ENCODE data around the gene SPATA32. TPM values are rescaled to one million over a fixed set of nuclear protein-coding genes. Genes with fewer than 3 reads are reported as not detected.

SPATA32 gene
- total RNA-seq, 4 donors from 2014 or later, result not detected

DNA sequence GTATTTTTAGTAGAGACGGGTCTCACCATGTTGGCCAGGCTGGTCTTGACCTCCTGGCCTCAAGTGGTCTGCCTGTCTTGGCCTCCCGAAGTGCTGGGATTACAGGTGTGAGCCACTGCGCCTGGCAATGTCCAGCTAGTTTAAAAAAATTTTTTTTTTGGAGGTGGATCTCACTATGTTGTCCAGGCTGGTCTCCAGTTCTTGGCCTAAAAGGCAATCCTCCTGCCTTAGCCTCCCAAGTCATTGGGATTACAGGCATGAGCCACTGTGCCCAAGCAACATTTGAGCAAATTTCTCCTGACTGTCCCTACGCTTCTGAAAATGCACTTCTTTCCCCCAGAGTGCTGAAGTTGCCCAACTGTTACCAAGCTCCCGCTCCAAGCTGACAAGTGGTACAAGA is 46.9 kb upstream of the SPATA32 start:
- Histone ChIP-seq H3K27ac (peak overlapping the region; percentile 85 to 86), H3K9me3 (no peaks in the 10 kb centered on the region), H3K27me3 (no peaks in the 10 kb centered on the region), H3K36me3 (no peaks in the 10 kb centered on the region), H3K4me1 (peaks cover 20 to 21% of the 10 kb centered on the region in 2 donors), H3K4me3 (no peak overlapping the region)
- DNase-seq, result no peak
- no peak for TF ChIP-seq POLR2A (IDR thresholded peaks at IDR 0.05)
- no peak for TF ChIP-seq CTCF (IDR thresholded peaks at IDR 0.05)
- intact Hi-C loops (cut with DNase I; ENCODE audit: low total_unique reads), result no loop called here

DNA sequence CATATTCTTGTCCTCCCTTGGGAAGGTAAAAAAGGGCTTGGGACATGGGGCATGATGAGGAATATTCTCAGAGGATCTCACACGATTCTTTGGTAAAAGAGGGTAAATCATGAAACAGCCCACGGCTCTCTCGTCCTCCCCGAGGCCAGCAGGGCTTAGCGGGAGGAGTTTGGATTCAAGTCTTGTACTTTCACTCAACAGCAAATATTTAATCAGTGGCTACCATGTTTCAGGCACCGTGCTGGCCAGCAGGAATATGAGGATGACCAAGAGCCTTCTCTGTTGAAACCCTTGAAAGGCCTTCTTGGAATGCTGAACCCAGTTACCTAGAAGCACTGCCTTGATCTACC is 46.1 kb upstream of the SPATA32 start:
- peak overlapping the region; percentile 85 to 86 for H3K27ac ChIP-seq
- H3K9me3 ChIP-seq, result no peaks in the 10 kb centered on the region
- TF ChIP-seq CTCF (IDR thresholded peaks at IDR 0.05) (no peak), POLR2A (IDR thresholded peaks at IDR 0.05) (no peak)
- DNase-seq, result no peak
- peaks cover 20 to 21% of the 10 kb centered on the region in 2 donors for H3K4me1 ChIP-seq
- intact Hi-C loops (cut with DNase I; ENCODE audit: low total_unique reads), result no loop called here
- H3K4me3 ChIP-seq, result no peak overlapping the region
- H3K27me3 ChIP-seq, result no peaks in the 10 kb centered on the region
- no peaks in the 10 kb centered on the region for H3K36me3 ChIP-seq

GRCh38 chr17:45307290-45308015 is 45.6 kb upstream of the SPATA32 start:
- TF ChIP-seq CTCF (IDR thresholded peaks at IDR 0.05) (no peak), POLR2A (IDR thresholded peaks at IDR 0.05) (peak in 1 of 2 donors; percentile 24)
- peak; percentile 49 to 71 for DNase-seq
- intact Hi-C loops (cut with DNase I; ENCODE audit: low total_unique reads), result no loop called here
- Histone ChIP-seq H3K4me3 (no peak overlapping the region), H3K36me3 (no peaks in the 10 kb centered on the region), H3K27ac (peak overlapping the region; percentile 85 to 86), H3K27me3 (no peaks in the 10 kb centered on the region), H3K4me1 (peaks cover 20 to 22% of the 10 kb centered on the region in 2 donors), H3K9me3 (no peaks in the 10 kb centered on the region)

- TF ChIP-seq CTCF (IDR thresholded peaks at IDR 0.05) (no peak), POLR2A (IDR thresholded peaks at IDR 0.05) (no peak)
- no peaks in the 10 kb centered on the region for H3K9me3 ChIP-seq
- intact Hi-C loops (cut with DNase I; ENCODE audit: low total_unique reads), result no loop called here
- no peaks in the 10 kb centered on the region for H3K27me3 ChIP-seq
- no peaks in the 10 kb centered on the region for H3K36me3 ChIP-seq
- peak overlapping the region; percentile 85 to 86 for H3K27ac ChIP-seq
- no peak for DNase-seq
- H3K4me1 ChIP-seq, result peaks cover 16 to 22% of the 10 kb centered on the region in 2 donors
- no peak overlapping the region for H3K4me3 ChIP-seq
These were observed 44.7 kb upstream of the SPATA32 start for GRCh38 chr17:45306623-45307022.

GRCh38 chr17:45306094-45306493 is 44.2 kb upstream of the SPATA32 start:
- peak overlapping the region; percentile 85 to 86 for H3K27ac ChIP-seq
- no peak for DNase-seq
- H3K36me3 ChIP-seq, result no peaks in the 10 kb centered on the region
- peaks cover 11 to 22% of the 10 kb centered on the region in 2 donors for H3K4me1 ChIP-seq
- H3K27me3 ChIP-seq, result no peaks in the 10 kb centered on the region
- H3K9me3 ChIP-seq, result no peaks in the 10 kb centered on the region
- no peak overlapping the region for H3K4me3 ChIP-seq
- intact Hi-C loops (cut with DNase I; ENCODE audit: low total_unique reads), result no loop called here
- TF ChIP-seq CTCF (IDR thresholded peaks at IDR 0.05) (no peak), POLR2A (IDR thresholded peaks at IDR 0.05) (no peak)

Measured in uterus (tissue), 4 donors.